ENCODE data around the gene SAP25.

- no peak for TF ChIP-seq POLR2A (IDR thresholded peaks at IDR 0.05)
- TF ChIP-seq CTCF (IDR thresholded peaks at IDR 0.05), result no peak
These were observed 1.5 kb upstream of the SAP25 start for GRCh38 chr7:100575206-100575631.

All from body of pancreas (tissue), 4 donors.